DOHH2 (cell line): Measurements from ENCODE around the gene OTX1.

Experiments used
- CTCF ChIP-seq: fragments of 200-600 bp; sonication (generic); IDR thresholded peaks from one replicate; pipeline ENCODE4 v1.5.1; 2014; ENCODE audit warnings: antibody characterized with exemption, mild to moderate bottlenecking, low read depth, low read length; ENCODE audit not compliant: poor library complexity, severe bottlenecking
- EZH2phosphoT487 ChIP-seq: fragments of 200-600 bp; sonication (generic); IDR thresholded peaks from 2 replicates; pipeline ENCODE4 v1.6.1; 2017; ENCODE audit warnings: borderline replicate concordance, mild to moderate bottlenecking, antibody characterized with exemption, low read length, moderate library complexity, mixed read lengths

GRCh38 chr2:63041592-63041991 lies 9.0 kb upstream of the OTX1 start:
- TF ChIP-seq CTCF (no peak), EZH2phosphoT487 (no peak)
